Colonic mucosa (tissue), 4 donors: Measurements from ENCODE around the gene LY6G5C. TPM values are rescaled to one million over a fixed set of nuclear protein-coding genes. Genes with fewer than 3 reads are reported as not detected.

Source experiments
- DNase-seq: peaks from one replicate; pipeline ENCODE4 v3.0.0-alpha.2; 2020
- H3K27ac ChIP-seq: fragments of 200-600 bp; one replicate; pipeline ENCODE4 v1.8.0; 2021
- H3K27me3 ChIP-seq: fragments of 200-600 bp; one replicate; pipeline ENCODE4 v1.8.0; 2021
- H3K36me3 ChIP-seq: fragments of 200-600 bp; one replicate; pipeline ENCODE4 v1.8.0; 2021
- H3K4me1 ChIP-seq: fragments of 200-600 bp; one replicate; pipeline ENCODE4 v1.8.0; 2021; ENCODE audit warnings: mild to moderate bottlenecking
- H3K4me3 ChIP-seq: fragments of 200-600 bp; one replicate; pipeline ENCODE4 v1.8.0; 2021
- H3K9ac ChIP-seq, 2 donors: one replicate each; pipeline ENCODE4 v1.7.0; 2013; ENCODE audit warnings: control low read depth in 2 of 2, low read depth in 2 of 2, low read length in 2 of 2
- H3K9me3 ChIP-seq: fragments of 200-600 bp; one replicate; pipeline ENCODE4 v1.8.0; 2021
- intact Hi-C: fragments of 100-400 bp; cut with DNase I; formaldehyde crosslinking; loops from one replicate; pipeline ENCODE4 v1.14.1; 2022
- total RNA-seq, 2 donors: library from RNA; stranded (reverse); fragmentation: NEBNext Ultra II Directional in 1 of 2; extraction: Animal tissue kit (Norgen Biotek cat#: 25700) in 1 of 2; gene quantifications; one replicate each; pipeline ENCODE4 v1.2.1, GENCODE V29; 2021
- TF ChIP-seq, protein P1 (sequence below): fragments of 200-600 bp; IDR thresholded peaks from one replicate; pipeline ENCODE4 v1.8.0; 2022; ENCODE audit warnings: antibody characterized with exemption, mild to moderate bottlenecking
- donor health status: healthy.
- donor health status: DM: no; HTN: no; CAD: no.
- donor health status: DM: no; HTN: no; CAD: no.

Gene LY6G5C
- total RNA-seq, 2 donors from 2014 or later = 1.9 to 2.8 TPM

DNA sequence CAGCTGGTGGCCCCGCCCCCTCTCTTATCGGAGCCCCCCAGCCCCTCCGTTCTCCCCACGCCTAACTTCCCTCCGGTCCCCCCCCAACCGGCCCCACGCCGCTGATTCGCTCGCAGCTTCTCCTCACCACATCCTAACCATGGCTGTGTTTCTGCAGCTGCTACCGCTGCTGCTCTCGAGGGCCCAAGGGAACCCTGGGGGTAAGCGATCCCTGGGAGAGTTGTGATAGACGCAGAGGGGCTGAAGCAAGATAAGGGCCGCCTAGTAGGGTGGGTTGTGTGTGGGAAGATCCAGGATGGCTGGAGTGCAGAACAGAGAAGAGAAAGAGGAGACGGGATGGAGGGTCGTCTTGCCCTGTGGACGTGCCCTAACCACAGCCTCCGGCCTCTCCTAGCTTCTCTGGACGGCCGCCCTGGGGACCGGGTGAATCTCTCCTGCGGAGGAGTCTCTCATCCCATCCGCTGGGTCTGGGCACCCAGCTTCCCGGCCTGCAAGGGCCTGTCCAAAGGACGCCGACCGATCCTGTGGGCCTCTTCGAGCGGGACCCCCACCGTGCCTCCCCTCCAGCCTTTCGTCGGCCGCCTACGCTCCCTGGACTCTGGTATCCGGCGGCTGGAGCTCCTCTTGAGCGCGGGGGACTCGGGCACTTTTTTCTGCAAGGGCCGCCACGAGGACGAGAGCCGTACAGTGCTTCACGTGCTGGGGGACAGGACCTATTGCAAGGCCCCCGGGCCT, 42.5 kb upstream of the LY6G5C start, which contains the start of gene MPIG6B:
Gene MPIG6B, plus strand, starts transcription at position 129 of the 735 bp plus-strand sequence. Its CDS starts 11 bp downstream, at position 140.
- Histone ChIP-seq H3K9me3 (no peaks in the 10 kb centered on the region), H3K36me3 (no peaks in the 10 kb centered on the region), H3K4me3 (no peak within 1 kb of the TSS), H3K9ac (no peak within 1 kb of the TSS), H3K27ac (no peak within 1 kb of the TSS), H3K27me3 (no peaks in the 10 kb centered on the region), H3K4me1 (peaks cover 13% of the 10 kb centered on the region)
- intact Hi-C loops = no loop called here
- no peak for DNase-seq
- TF ChIP-seq, protein P1, sequence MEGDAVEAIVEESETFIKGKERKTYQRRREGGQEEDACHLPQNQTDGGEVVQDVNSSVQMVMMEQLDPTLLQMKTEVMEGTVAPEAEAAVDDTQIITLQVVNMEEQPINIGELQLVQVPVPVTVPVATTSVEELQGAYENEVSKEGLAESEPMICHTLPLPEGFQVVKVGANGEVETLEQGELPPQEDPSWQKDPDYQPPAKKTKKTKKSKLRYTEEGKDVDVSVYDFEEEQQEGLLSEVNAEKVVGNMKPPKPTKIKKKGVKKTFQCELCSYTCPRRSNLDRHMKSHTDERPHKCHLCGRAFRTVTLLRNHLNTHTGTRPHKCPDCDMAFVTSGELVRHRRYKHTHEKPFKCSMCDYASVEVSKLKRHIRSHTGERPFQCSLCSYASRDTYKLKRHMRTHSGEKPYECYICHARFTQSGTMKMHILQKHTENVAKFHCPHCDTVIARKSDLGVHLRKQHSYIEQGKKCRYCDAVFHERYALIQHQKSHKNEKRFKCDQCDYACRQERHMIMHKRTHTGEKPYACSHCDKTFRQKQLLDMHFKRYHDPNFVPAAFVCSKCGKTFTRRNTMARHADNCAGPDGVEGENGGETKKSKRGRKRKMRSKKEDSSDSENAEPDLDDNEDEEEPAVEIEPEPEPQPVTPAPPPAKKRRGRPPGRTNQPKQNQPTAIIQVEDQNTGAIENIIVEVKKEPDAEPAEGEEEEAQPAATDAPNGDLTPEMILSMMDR = no peak

DNA sequence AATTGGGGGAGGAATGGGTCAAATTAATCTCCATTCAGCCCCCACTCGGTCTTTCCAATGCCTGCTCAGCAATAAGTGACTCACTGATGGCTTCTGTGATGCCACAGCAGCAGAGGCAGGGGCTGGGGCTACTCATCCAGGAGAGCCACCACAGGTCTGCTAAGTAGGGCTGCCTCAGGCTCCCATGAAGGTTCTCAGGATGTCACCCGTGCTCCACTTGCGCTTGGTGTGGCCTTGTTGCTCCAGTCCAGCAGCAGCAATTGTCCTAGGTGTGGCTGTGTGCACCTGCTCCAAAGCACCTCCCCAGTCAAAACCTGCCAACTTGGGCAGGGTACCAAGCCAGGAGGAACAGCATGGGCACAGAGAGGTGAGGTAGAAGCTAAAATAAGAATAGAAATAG, 41.3 kb upstream of the LY6G5C start:
- Histone ChIP-seq H3K4me1 (peaks cover 6% of the 10 kb centered on the region), H3K9me3 (no peaks in the 10 kb centered on the region), H3K9ac (no peak overlapping the region), H3K4me3 (no peak overlapping the region), H3K27ac (no peak overlapping the region), H3K27me3 (no peaks in the 10 kb centered on the region), H3K36me3 (no peaks in the 10 kb centered on the region)
- no peak for DNase-seq
- intact Hi-C loops = no loop called here
- TF ChIP-seq, protein P1 = no peak

DNA sequence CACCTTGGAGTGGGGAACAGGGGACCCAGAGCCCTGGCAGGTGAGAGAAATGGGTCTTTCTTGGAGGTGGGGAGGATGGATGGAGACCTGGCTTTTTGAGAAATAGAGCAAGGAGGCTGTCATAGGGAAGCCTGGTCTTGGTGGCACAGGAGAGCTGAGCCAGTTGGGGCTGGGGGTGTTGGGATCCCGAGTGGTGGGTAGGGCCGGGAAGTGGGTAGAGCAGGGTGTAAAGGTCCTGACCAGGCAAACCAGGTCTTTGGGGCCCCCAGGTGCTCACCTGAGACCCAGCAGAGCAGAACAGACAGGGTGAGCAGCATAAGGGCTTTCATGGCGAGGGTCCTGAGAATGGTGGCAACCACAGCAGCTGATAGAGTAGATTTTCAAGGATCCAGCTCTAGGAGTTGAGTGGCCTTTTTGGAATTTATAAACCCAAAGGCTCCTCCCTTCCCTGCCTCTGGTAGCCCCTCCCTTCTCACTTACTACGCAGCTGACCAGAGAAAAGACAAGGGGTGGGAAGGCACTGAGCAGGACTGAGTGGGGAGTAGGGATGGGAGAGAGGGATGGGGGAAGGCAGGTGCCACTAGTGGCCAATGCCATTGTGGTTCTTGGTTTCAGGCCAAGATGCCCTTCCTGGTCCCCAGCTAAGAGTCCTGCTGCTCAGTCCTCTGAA, 40.6 kb upstream of the LY6G5C start, which contains the start of gene LY6G6C:
Gene LY6G6C, minus strand, starts transcription at position 396 of the 670 bp plus-strand sequence. Its CDS starts 67 bp downstream, at position 329.
- no peak within 1 kb of the TSS for H3K27ac ChIP-seq
- no peaks in the 10 kb centered on the region for H3K4me1 ChIP-seq
- no peak for DNase-seq
- no peak within 1 kb of the TSS for H3K9ac ChIP-seq
- intact Hi-C loops = no loop called here
- no peak within 1 kb of the TSS for H3K4me3 ChIP-seq
- no peaks in the 10 kb centered on the region for H3K27me3 ChIP-seq
- H3K36me3 ChIP-seq = no peaks in the 10 kb centered on the region
- H3K9me3 ChIP-seq = no peaks in the 10 kb centered on the region
- TF ChIP-seq, protein P1 = no peak

DNA sequence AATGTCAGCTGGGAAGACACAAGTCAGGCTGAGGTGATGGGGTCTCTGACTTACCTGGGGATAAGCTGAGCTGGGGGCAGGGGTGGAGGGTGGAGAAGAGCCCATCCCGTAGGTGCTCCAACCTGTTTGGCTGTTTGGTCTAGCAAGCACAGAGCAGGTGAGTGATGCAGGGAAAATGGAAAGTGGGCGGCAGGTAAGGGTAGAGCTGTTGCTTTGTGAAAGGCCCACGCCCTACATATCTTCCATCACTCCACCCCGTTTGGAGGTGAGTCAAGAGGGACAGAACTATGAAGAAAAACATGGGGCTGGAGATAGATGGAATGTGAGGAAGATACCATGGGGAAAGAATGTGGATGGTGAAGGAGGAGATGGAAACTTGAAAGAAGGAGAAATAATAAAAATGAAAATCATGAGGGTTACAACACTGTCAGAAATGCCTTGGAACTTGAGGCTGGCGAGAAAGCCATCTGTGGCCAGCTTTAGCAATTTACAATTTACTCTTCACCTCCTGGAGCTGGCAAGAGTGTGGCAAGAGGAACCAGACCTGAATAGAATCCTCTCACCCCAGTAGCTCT, 39.4 kb upstream of the LY6G5C start:
- no peak overlapping the region for H3K27ac ChIP-seq
- intact Hi-C loops = no loop called here
- DNase-seq = no peak
- TF ChIP-seq, protein P1 = no peak
- H3K4me1 ChIP-seq = no peaks in the 10 kb centered on the region
- H3K4me3 ChIP-seq = no peak overlapping the region
- H3K9me3 ChIP-seq = no peaks in the 10 kb centered on the region
- H3K36me3 ChIP-seq = no peaks in the 10 kb centered on the region
- H3K9ac ChIP-seq = no peak overlapping the region
- H3K27me3 ChIP-seq = no peaks in the 10 kb centered on the region

DNA sequence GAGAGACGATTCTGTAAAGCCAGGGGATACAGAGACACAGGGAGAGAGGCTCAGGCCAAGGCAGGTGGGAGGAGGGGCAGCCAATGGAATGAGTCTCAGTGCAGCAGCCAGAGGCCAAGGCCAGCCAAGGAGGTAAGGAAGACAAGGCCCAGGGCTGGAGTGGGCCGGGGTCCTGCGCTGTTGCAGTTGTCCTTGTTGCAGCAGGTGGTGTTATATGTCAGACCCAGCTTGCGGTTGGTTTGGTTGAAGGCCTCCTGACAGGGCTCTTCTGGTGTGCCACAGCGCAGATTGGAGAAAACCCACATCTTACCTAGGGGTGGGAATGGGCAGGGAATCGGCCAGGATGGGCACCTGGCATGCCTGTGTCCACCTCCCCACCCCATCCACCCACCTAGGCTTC, 38.1 kb upstream of the LY6G5C start:
- Histone ChIP-seq H3K27me3 (no peaks in the 10 kb centered on the region), H3K36me3 (no peaks in the 10 kb centered on the region), H3K4me1 (peaks cover under 1% of the 10 kb centered on the region), H3K9ac (no peak overlapping the region), H3K27ac (no peak overlapping the region), H3K4me3 (no peak overlapping the region), H3K9me3 (no peaks in the 10 kb centered on the region)
- DNase-seq = no peak
- intact Hi-C loops = no loop called here
- TF ChIP-seq, protein P1 = no peak
